ENCODE results near the gene ABCB8.
"Not testable (repeated sequence)": the region's sequence is repeated elsewhere in the genome, so short reads cannot be mapped to it uniquely, and the experiment has no call there.

ABCB8 gene

GRCh38 chr7:151026771-151027727 is 1.2 kb upstream of the ABCB8 start:
- H3K9me3 ChIP-seq; H3K36me3 ChIP-seq (replicated peaks); H3K27me3 ChIP-seq (ENCODE audit: low read depth); in situ Hi-C loops (cut with MboI; ENCODE audit: low sequenced_read_pairs): not testable (repeated sequence)
- peaks cover 20% of the 10 kb centered on the region for H3K4me1 ChIP-seq
- H3K4me3 ChIP-seq, result peak overlapping the region; percentile 96
- peak; percentile 77 to 93 for DNase-seq (ENCODE audit: low spot score in 2 of 2)

- DNase-seq (ENCODE audit: low spot score in 2 of 2); H3K27me3 ChIP-seq (ENCODE audit: low read depth); H3K36me3 ChIP-seq (replicated peaks); in situ Hi-C loops (cut with MboI; ENCODE audit: low sequenced_read_pairs); H3K9me3 ChIP-seq: not testable (repeated sequence)
- peak overlapping the region; percentile 96 for H3K4me3 ChIP-seq
- peaks cover 20% of the 10 kb centered on the region for H3K4me1 ChIP-seq
These were observed 521 bp upstream of the ABCB8 start for GRCh38 chr7:151027728-151028130.

- H3K36me3 ChIP-seq (replicated peaks), result peaks cover 3% of the 10 kb centered on the region; the same call in 1 of the 2 replicates
- peaks cover 20% of the 10 kb centered on the region for H3K4me1 ChIP-seq
- H3K9me3 ChIP-seq, result no peaks in the 10 kb centered on the region
- H3K4me3 ChIP-seq, result peak overlapping the region; percentile 96
- no peak for DNase-seq (ENCODE audit: low spot score in 2 of 2)
- in situ Hi-C loops (cut with MboI; ENCODE audit: low sequenced_read_pairs), result no loop called here
- H3K27me3 ChIP-seq (ENCODE audit: low read depth), result no peaks in the 10 kb centered on the region
These were observed 775 bp downstream of the ABCB8 start for GRCh38 chr7:151028948-151029501.

GRCh38 chr7:151031011-151031410 is 2.8 kb downstream of the ABCB8 start:
- Histone ChIP-seq H3K27me3 (ENCODE audit: low read depth) (no peaks in the 10 kb centered on the region), H3K36me3 (replicated peaks) (peaks cover 11% of the 10 kb centered on the region), H3K4me3 (no peak overlapping the region), H3K9me3 (no peaks in the 10 kb centered on the region), H3K4me1 (peaks cover 20% of the 10 kb centered on the region)
- DNase-seq (ENCODE audit: low spot score in 2 of 2), result no peak
- in situ Hi-C loops (cut with MboI; ENCODE audit: low sequenced_read_pairs), result no loop called here

- no peaks in the 10 kb centered on the region for H3K9me3 ChIP-seq
- H3K27me3 ChIP-seq (ENCODE audit: low read depth), result no peaks in the 10 kb centered on the region
- no peak for DNase-seq (ENCODE audit: low spot score in 2 of 2)
- peaks cover 4% of the 10 kb centered on the region for H3K4me1 ChIP-seq
- H3K4me3 ChIP-seq, result no peak overlapping the region
- in situ Hi-C loops (cut with MboI; ENCODE audit: low sequenced_read_pairs), result no loop called here
- peaks cover 11% of the 10 kb centered on the region for H3K36me3 ChIP-seq (replicated peaks)
These were observed 5.0 kb downstream of the ABCB8 start for GRCh38 chr7:151032936-151033863.

- Histone ChIP-seq H3K9me3 (no peaks in the 10 kb centered on the region), H3K4me3 (no peak overlapping the region), H3K27me3 (ENCODE audit: low read depth) (no peaks in the 10 kb centered on the region), H3K4me1 (peaks cover 3% of the 10 kb centered on the region), H3K36me3 (replicated peaks) (peaks cover 11% of the 10 kb centered on the region)
- in situ Hi-C loops (cut with MboI; ENCODE audit: low sequenced_read_pairs), result no loop called here
- no peak for DNase-seq (ENCODE audit: low spot score in 2 of 2)
These were observed 5.6 kb downstream of the ABCB8 start for GRCh38 chr7:151033864-151034249.

- in situ Hi-C loops (cut with MboI; ENCODE audit: low sequenced_read_pairs), result no loop called here
- H3K4me1 ChIP-seq, result no peaks in the 10 kb centered on the region
- peaks cover 11% of the 10 kb centered on the region for H3K36me3 ChIP-seq (replicated peaks)
- no peaks in the 10 kb centered on the region for H3K27me3 ChIP-seq (ENCODE audit: low read depth)
- no peak overlapping the region for H3K4me3 ChIP-seq
- no peaks in the 10 kb centered on the region for H3K9me3 ChIP-seq
- DNase-seq (ENCODE audit: low spot score in 2 of 2), result no peak
These were observed 6.2 kb downstream of the ABCB8 start for GRCh38 chr7:151034312-151035025.

- in situ Hi-C loops (cut with MboI; ENCODE audit: low sequenced_read_pairs), result no loop called here
- peaks cover 11% of the 10 kb centered on the region for H3K36me3 ChIP-seq (replicated peaks)
- H3K4me1 ChIP-seq, result no peaks in the 10 kb centered on the region
- no peak overlapping the region for H3K4me3 ChIP-seq
- H3K9me3 ChIP-seq, result no peaks in the 10 kb centered on the region
- no peaks in the 10 kb centered on the region for H3K27me3 ChIP-seq (ENCODE audit: low read depth)
- no peak for DNase-seq (ENCODE audit: low spot score in 2 of 2)
These were observed 6.9 kb downstream of the ABCB8 start for GRCh38 chr7:151035026-151035717.

- peaks cover 11% of the 10 kb centered on the region for H3K36me3 ChIP-seq (replicated peaks)
- no peaks in the 10 kb centered on the region for H3K9me3 ChIP-seq
- H3K4me1 ChIP-seq, result no peaks in the 10 kb centered on the region
- DNase-seq (ENCODE audit: low spot score in 2 of 2), result no peak
- in situ Hi-C loops (cut with MboI; ENCODE audit: low sequenced_read_pairs), result no loop called here
- no peaks in the 10 kb centered on the region for H3K27me3 ChIP-seq (ENCODE audit: low read depth)
- no peak overlapping the region for H3K4me3 ChIP-seq
These were observed 7.7 kb downstream of the ABCB8 start for GRCh38 chr7:151035902-151036301.

GRCh38 chr7:151038951-151039849 is 10.9 kb downstream of the ABCB8 start:
- Histone ChIP-seq H3K4me1 (no peaks in the 10 kb centered on the region), H3K4me3 (no peak overlapping the region), H3K27me3 (ENCODE audit: low read depth) (no peaks in the 10 kb centered on the region), H3K9me3 (no peaks in the 10 kb centered on the region), H3K36me3 (replicated peaks) (peaks cover 8% of the 10 kb centered on the region; the same call in 1 of the 2 replicates)
- peak in 1 of 2 experiments; percentile 44 for DNase-seq (ENCODE audit: low spot score in 2 of 2)
- in situ Hi-C loops (cut with MboI; ENCODE audit: low sequenced_read_pairs), result no loop called here

GRCh38 chr7:151039850-151040548 is 11.7 kb downstream of the ABCB8 start:
- Histone ChIP-seq H3K27me3 (ENCODE audit: low read depth) (no peaks in the 10 kb centered on the region), H3K4me3 (no peak overlapping the region), H3K36me3 (replicated peaks) (peaks cover 5% of the 10 kb centered on the region; the same call in 1 of the 2 replicates), H3K9me3 (no peaks in the 10 kb centered on the region), H3K4me1 (no peaks in the 10 kb centered on the region)
- DNase-seq (ENCODE audit: low spot score in 2 of 2), result no peak
- in situ Hi-C loops (cut with MboI; ENCODE audit: low sequenced_read_pairs), result no loop called here
